Measurements from ENCODE around the gene OR6B3.

OR6B3 gene

GRCh38 chr2:240043279-240043989, 9.9 kb downstream of the OR6B3 start:
- no peak for DNase-seq

GRCh38 chr2:240042740-240043139, 10.6 kb downstream of the OR6B3 start:
- no peak for DNase-seq

- no peak for DNase-seq
These were observed 12.0 kb downstream of the OR6B3 start for GRCh38 chr2:240041363-240041762.

- no peak for DNase-seq
These were observed 16.0 kb downstream of the OR6B3 start for GRCh38 chr2:240037358-240037757.

GRCh38 chr2:240033330-240033678, 20.0 kb downstream of the OR6B3 start:
- no peak for DNase-seq

GRCh38 chr2:240032406-240033329, 20.7 kb downstream of the OR6B3 start:
- no peak for DNase-seq

GRCh38 chr2:240030379-240031094, 22.8 kb downstream of the OR6B3 start, which contains the start of gene OR6B2:
Gene OR6B2, minus strand, starts transcription at chr2:240030429. Its CDS starts 0 bp downstream, at chr2:240030429.
- DNase-seq: no peak

GRCh38 chr2:240024766-240025165, 28.6 kb downstream of the OR6B3 start:
- DNase-seq: no peak

GRCh38 chr2:240023792-240024191, 29.5 kb downstream of the OR6B3 start:
- DNase-seq: no peak

GRCh38 chr2:240021488-240022104, 31.7 kb downstream of the OR6B3 start:
- peak; percentile 60 for DNase-seq

- DNase-seq: no peak
These were observed 35.1 kb downstream of the OR6B3 start for GRCh38 chr2:240018071-240018750.

- no peak for DNase-seq
These were observed 39.0 kb downstream of the OR6B3 start for GRCh38 chr2:240014327-240014726.

- no peak for DNase-seq
These were observed 40.0 kb downstream of the OR6B3 start for GRCh38 chr2:240013343-240013742.

- no peak for DNase-seq
These were observed 50.3 kb downstream of the OR6B3 start for GRCh38 chr2:240002983-240003382.

- no peak for DNase-seq
These were observed 52.6 kb downstream of the OR6B3 start for GRCh38 chr2:240000671-240001070.

GRCh38 chr2:239997686-239998409, 55.5 kb downstream of the OR6B3 start:
- no peak for DNase-seq
